GM21717 (cell line): ENCODE measurements around the gene TMEM269.

Source experiments
- ATAC-seq: cut with Tn5 transposase; IDR thresholded peaks from one replicate; pipeline ENCODE4 v1.9.1; 2021; ENCODE audit warnings: mild to moderate bottlenecking, moderate library complexity; ENCODE audit not compliant: unreplicated experiment

The TMEM269 gene

GRCh38 chr1:42784946-42785693, at the start of gene TMEM269:
Gene TMEM269 (plus strand): TSS chr1:42784991. CDS start chr1:42789894, 4,903 bp downstream.
- ATAC-seq = no peak

- ATAC-seq = no peak
These were observed 49.7 kb upstream of the TMEM269 start for GRCh38 chr1:42735056-42735455.

GRCh38 chr1:42735477-42736105, 49.2 kb upstream of the TMEM269 start:
- no peak for ATAC-seq

- no peak for ATAC-seq
These were observed 48.6 kb upstream of the TMEM269 start for GRCh38 chr1:42736152-42736551.

- no peak for ATAC-seq
These were observed 48.1 kb upstream of the TMEM269 start for GRCh38 chr1:42736571-42737200.

GRCh38 chr1:42737257-42737656, 47.5 kb upstream of the TMEM269 start:
- ATAC-seq = no peak

- no peak for ATAC-seq
These were observed 46.7 kb upstream of the TMEM269 start for GRCh38 chr1:42737986-42738677.

- no peak for ATAC-seq
These were observed 46.0 kb upstream of the TMEM269 start for GRCh38 chr1:42738678-42739226.

- ATAC-seq = no peak
These were observed 44.8 kb upstream of the TMEM269 start, which contains the start of gene CLDN19 for GRCh38 chr1:42739753-42740700. Gene CLDN19 (minus strand): TSS chr1:42740236. CDS start chr1:42740063, 173 bp downstream.

GRCh38 chr1:42740851-42741580, 43.8 kb upstream of the TMEM269 start:
- ATAC-seq = no peak

- ATAC-seq = no peak
These were observed 43.1 kb upstream of the TMEM269 start for GRCh38 chr1:42741706-42742105.

GRCh38 chr1:42742141-42742540, 42.6 kb upstream of the TMEM269 start:
- ATAC-seq = no peak

- ATAC-seq = no peak
These were observed 42.0 kb upstream of the TMEM269 start for GRCh38 chr1:42742617-42743316.

- ATAC-seq = no peak
These were observed 41.3 kb upstream of the TMEM269 start for GRCh38 chr1:42743317-42744147.

GRCh38 chr1:42744148-42744413, 40.7 kb upstream of the TMEM269 start:
- no peak for ATAC-seq

GRCh38 chr1:42745851-42746250, 38.9 kb upstream of the TMEM269 start:
- ATAC-seq = no peak

- no peak for ATAC-seq
These were observed 38.2 kb upstream of the TMEM269 start for GRCh38 chr1:42746436-42747105.
